Esophagus muscularis mucosa (tissue), 4 donors: ENCODE measurements around the gene GPR4.

Experiments used
- CTCF ChIP-seq, 3 experiments: fragments of 200-600 bp in 2 of 3; fragments of 450-650 bp in 1 of 3; sonication (generic) in 2 of 3; IDR thresholded peaks; one replicate each; pipeline ENCODE4 v1.5.1; 2017 to 2019; ENCODE audit warnings: antibody characterized with exemption in 3 of 3, mild to moderate bottlenecking in 2 of 3, moderate library complexity in 1 of 3
- EP300 ChIP-seq: sonication (generic); formaldehyde crosslinking; IDR thresholded peaks from one replicate; pipeline ENCODE4 v1.6.1; 2017; ENCODE audit warnings: antibody characterized with exemption
- POLR2A ChIP-seq: fragments of 450-650 bp; IDR thresholded peaks from one replicate; pipeline ENCODE4 v1.6.1; 2017; ENCODE audit warnings: antibody characterized with exemption, moderate library complexity, mild to moderate bottlenecking, low read depth
- POLR2AphosphoS5 ChIP-seq, 2 donors: sonication (generic); formaldehyde crosslinking; IDR thresholded peaks; one replicate each; pipeline ENCODE4 v1.6.1; 2017; ENCODE audit warnings: antibody characterized with exemption in 2 of 2

DNA sequence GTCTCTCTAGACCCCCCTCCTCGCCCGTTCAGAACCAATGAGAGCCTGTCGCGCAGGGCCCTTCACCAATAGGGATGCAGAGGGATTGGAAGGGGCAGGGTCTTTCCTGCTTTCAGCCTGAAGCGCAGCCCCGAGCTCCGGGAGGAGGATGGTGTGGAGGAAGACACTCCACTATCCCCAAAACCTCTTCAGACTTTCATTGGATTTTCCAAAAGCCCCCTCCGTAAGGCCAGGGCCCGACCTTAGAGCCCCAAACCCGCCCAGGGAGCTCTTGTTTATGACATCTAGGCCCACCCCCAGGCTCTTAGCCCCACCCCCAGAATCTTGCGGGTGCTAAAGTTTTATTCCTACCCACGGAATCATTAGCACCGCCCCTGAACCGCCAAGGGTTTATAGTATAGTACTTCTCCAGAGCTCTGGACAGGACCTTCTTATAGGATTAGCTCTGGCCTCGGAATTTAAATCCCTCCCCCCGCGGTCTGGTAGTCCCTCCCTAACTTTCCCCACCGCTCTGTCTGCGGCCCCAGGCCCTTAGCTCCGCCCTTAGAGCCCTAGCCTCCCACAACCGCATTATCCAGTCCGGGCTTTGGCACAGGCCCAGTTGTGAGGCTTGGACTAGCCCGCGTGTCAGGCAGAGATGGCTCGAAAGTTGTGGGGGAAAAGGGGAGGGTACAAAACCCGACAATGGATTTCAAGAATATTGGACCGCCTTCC is 43.8 kb upstream of the GPR4 start:
- TF ChIP-seq CTCF (IDR thresholded peaks at IDR 0.05) (no peak), POLR2A (no peak), POLR2AphosphoS5 (IDR thresholded peaks at IDR 0.05) (no peak), EP300 (no peak)
